IMR-90 (cell line): ENCODE data around the gene HERC6. TPM values are rescaled to one million over a fixed set of nuclear protein-coding genes. Genes with fewer than 3 reads are reported as not detected.

Source experiments
- ATAC-seq: fragments of 200-7000 bp; cut with Tn5 transposase; 2 replicates; pipeline ENCODE4 v1.9.1; 2020; ENCODE audit warnings: low read depth, mild to moderate bottlenecking, moderate library complexity
- BruUV-seq: library from RNA; stranded (reverse); fragments of 400-500 nt; replicated peaks from 2 replicates; lab custom pipeline; 2021; lab: Mats Ljungman, UMichigan
- CTCF ChIA-PET: fragments of 300-600 bp; formaldehyde crosslinking; extraction: SDS; loops from one replicate; lab custom pipeline; 2021; ENCODE audit warnings: antibody characterized with exemption; lab: Yijun Ruan, JAX
- POLR2A ChIA-PET: fragments of 300-600 bp; sonication (Branson Sonifier 250); formaldehyde crosslinking; loops from one replicate; lab custom pipeline; 2022; ENCODE audit warnings: antibody characterized with exemption; ENCODE audit not compliant: unreplicated experiment; lab: Charles Lee
- DNase-seq: peaks from one replicate; pipeline ENCODE4 v3.0.0; 2013
- H2AFZ ChIP-seq: replicated peaks from 2 replicates; pipeline ENCODE3; 2013; ENCODE audit warnings: low read length, mild to moderate bottlenecking; ENCODE audit not compliant: poor library complexity
- H2AK5ac ChIP-seq: 2 replicates; pipeline ENCODE4 v1.6.1; 2013; ENCODE audit warnings: low read depth, low read length, inconsistent platforms
- H2AK9ac ChIP-seq: replicated peaks from 2 replicates; pipeline ENCODE3; 2013; ENCODE audit warnings: mild to moderate bottlenecking, low read depth, low read length, moderate library complexity; ENCODE audit not compliant: poor library complexity
- H2BK120ac ChIP-seq: 2 replicates; pipeline ENCODE4 v1.6.1; 2013; ENCODE audit warnings: low read depth, low read length, inconsistent platforms
- H2BK15ac ChIP-seq: 3 replicates; pipeline ENCODE4 v1.6.1; 2013; ENCODE audit warnings: low read depth, low read length, inconsistent platforms
- H2BK20ac ChIP-seq: 2 replicates; pipeline ENCODE4 v1.6.1; 2013; ENCODE audit warnings: low read depth, mild to moderate bottlenecking, inconsistent platforms, low read length, moderate library complexity
- H2BK5ac ChIP-seq: 2 replicates; pipeline ENCODE4 v1.6.1; 2013; ENCODE audit warnings: mild to moderate bottlenecking, low read depth, low read length, inconsistent platforms; ENCODE audit not compliant: poor library complexity, severe bottlenecking
- H3K14ac ChIP-seq: replicated peaks from 2 replicates; pipeline ENCODE4 v1.6.1; 2013; ENCODE audit warnings: low read depth, low read length, inconsistent platforms
- H3K18ac ChIP-seq: 2 replicates; pipeline ENCODE4 v1.6.1; 2013; ENCODE audit warnings: low read depth, low read length, control low read depth
- H3K23ac ChIP-seq: 2 replicates; pipeline ENCODE4 v1.6.1; 2013; ENCODE audit warnings: low read depth, low read length, inconsistent platforms
- H3K27ac ChIP-seq: 2 replicates; pipeline ENCODE4 v1.5.1; 2013; ENCODE audit warnings: mild to moderate bottlenecking, control low read depth, low read length; ENCODE audit not compliant: insufficient read depth
- H3K27me3 ChIP-seq: 2 replicates; pipeline ENCODE4 v1.6.1; 2013; ENCODE audit warnings: low read length; ENCODE audit not compliant: control insufficient read depth, insufficient read depth
- H3K36me3 ChIP-seq: 2 replicates; pipeline ENCODE4 v1.6.1; 2013; ENCODE audit warnings: low read length, mixed read lengths; ENCODE audit not compliant: control insufficient read depth, insufficient read depth
- H3K4ac ChIP-seq: 2 replicates; pipeline ENCODE4 v1.6.1; 2013; ENCODE audit warnings: low read depth, low read length, inconsistent platforms
- H3K4me1 ChIP-seq: 2 replicates; pipeline ENCODE4 v1.6.1; 2013; ENCODE audit warnings: low read length, mixed read lengths; ENCODE audit not compliant: control insufficient read depth, insufficient read depth
- H3K4me2 ChIP-seq: 2 replicates; pipeline ENCODE4 v1.6.1; 2013; ENCODE audit warnings: low read depth, mild to moderate bottlenecking, control low read depth, low read length, moderate library complexity
- H3K4me3 ChIP-seq: 2 replicates; pipeline ENCODE4 v1.5.1; 2013; ENCODE audit warnings: low read depth, mild to moderate bottlenecking, control low read depth, low read length, moderate library complexity; ENCODE audit not compliant: insufficient read depth
- H3K56ac ChIP-seq: 2 replicates; pipeline ENCODE4 v1.6.1; 2013; ENCODE audit warnings: low read length, inconsistent platforms; ENCODE audit not compliant: insufficient read depth; ENCODE audit errors: extremely low read depth
- H3K79me1 ChIP-seq, 2 experiments: 2 replicates each; pipeline ENCODE4 v1.6.1; 2013; ENCODE audit warnings: low read length in 2 of 2, inconsistent platforms in 1 of 2, low read depth in 1 of 2
- H3K9ac ChIP-seq: 2 replicates; pipeline ENCODE4 v1.6.1; 2013; ENCODE audit warnings: low read depth, low read length, control low read depth
- H3K9me1 ChIP-seq: 2 replicates; pipeline ENCODE4 v1.6.1; 2013; ENCODE audit warnings: low read length, inconsistent platforms; ENCODE audit not compliant: insufficient read depth
- H3K9me3 ChIP-seq: 2 replicates; pipeline ENCODE4 v1.6.1; 2013; ENCODE audit warnings: low read length; ENCODE audit not compliant: control insufficient read depth, insufficient read depth
- H4K20me1 ChIP-seq: 2 replicates; pipeline ENCODE4 v1.6.1; 2013; ENCODE audit warnings: low read length, inconsistent platforms; ENCODE audit not compliant: insufficient read depth
- H4K5ac ChIP-seq: 2 replicates; pipeline ENCODE4 v1.6.1; 2013; ENCODE audit warnings: mild to moderate bottlenecking, low read depth, low read length, control low read depth
- H4K8ac ChIP-seq, 2 experiments: 2 replicates each; pipeline ENCODE4 v1.6.1; 2013; ENCODE audit warnings: low read depth in 2 of 2, low read length in 2 of 2, control low read depth in 1 of 2, inconsistent platforms in 1 of 2
- H4K91ac ChIP-seq: 2 replicates; pipeline ENCODE4 v1.6.1; 2013; ENCODE audit warnings: low read depth, low read length, inconsistent platforms; ENCODE audit not compliant: insufficient read depth
- BHLHE40 ChIP-seq: fragments of 150-350 bp; IDR thresholded peaks from 2 replicates; pipeline ENCODE4 v1.6.1; 2016; ENCODE audit warnings: mild to moderate bottlenecking, low read depth, low read length
- CEBPB ChIP-seq: IDR thresholded peaks from 2 replicates; pipeline ENCODE4 v1.6.1; 2012; ENCODE audit warnings: low read depth, low read length, improper control_type of control experiment
- ELK1 ChIP-seq: fragments of 150-350 bp; IDR thresholded peaks from 2 replicates; pipeline ENCODE4 v1.6.1; 2016; ENCODE audit warnings: low read depth, mild to moderate bottlenecking, low read length, moderate library complexity, borderline replicate concordance
- FOS ChIP-seq: fragments of 150-350 bp; IDR thresholded peaks from 2 replicates; pipeline ENCODE4 v1.6.1; 2016; ENCODE audit warnings: low read depth, low read length
- MAZ ChIP-seq: IDR thresholded peaks from 2 replicates; pipeline ENCODE4 v1.6.1; 2012; ENCODE audit warnings: low read depth, mild to moderate bottlenecking, low read length, improper control_type of control experiment, moderate library complexity, borderline replicate concordance
- MXI1 ChIP-seq: IDR thresholded peaks from 2 replicates; pipeline ENCODE4 v1.6.1; 2012; ENCODE audit warnings: low read depth, mild to moderate bottlenecking, low read length, moderate library complexity, borderline replicate concordance
- NFE2L2 ChIP-seq: fragments of 150-350 bp; IDR thresholded peaks from 2 replicates; pipeline ENCODE4 v1.6.1; 2016; ENCODE audit warnings: low read depth, mild to moderate bottlenecking, low read length
- RFX5 ChIP-seq: IDR thresholded peaks from 2 replicates; pipeline ENCODE4 v1.8.0; 2012; ENCODE audit warnings: low read depth, mild to moderate bottlenecking, low read length, moderate library complexity
- SMC3 ChIP-seq: fragments of 150-350 bp; IDR thresholded peaks from 2 replicates; pipeline ENCODE4 v1.6.1; 2016; ENCODE audit warnings: low read depth, mild to moderate bottlenecking, antibody characterized with exemption, low read length, moderate library complexity
- USF2 ChIP-seq: fragments of 150-350 bp; IDR thresholded peaks from 2 replicates; pipeline ENCODE4 v1.6.1; 2017; ENCODE audit warnings: mild to moderate bottlenecking, antibody characterized with exemption, low read length, low read depth
- WGBS, 2 experiments: methylation state at CpG; one replicate each; pipeline versions ENCODE4 v1.1.5 to v1.1.7; 2013; ENCODE audit warnings: missing lambda C conversion rate in 2 of 2; ENCODE audit not compliant: insufficient read length in 1 of 2; ENCODE audit errors: extremely low coverage in 2 of 2; 5-methylcytosine and 5-hydroxymethylcytosine counted together
- dilution Hi-C: fragments of 300-500 bp; cut with HindIII; formaldehyde crosslinking; loops from one replicate; pipeline ENCODE4 v1.14.3; 2018; ENCODE audit warnings: low sequenced_read_pairs; ENCODE audit not compliant: unreplicated experiment
- in situ Hi-C: fragments of 300-500 bp; cut with MboI; formaldehyde crosslinking; loops from 3 replicates; pipeline ENCODE4 v1.14.3; 2019; ENCODE audit warnings: low sequenced_read_pairs, inconsistent platforms, mixed read lengths
- intact Hi-C: fragments of 100-400 bp; cut with micrococcal nuclease; formaldehyde crosslinking; loops from 2 replicates; pipeline ENCODE4 v1.10.0; 2022
- polyA plus RNA-seq, 3 experiments: library from polyadenylated mRNA; depleted of rRNA; stranded (reverse); fragments of >200 nt; gene quantifications; 2 replicates each; pipeline ENCODE4 v1.2.3, GENCODE V29; 2012; ENCODE audit warnings: low replicate concordance in 1 of 3
- total RNA-seq: library from RNA; depleted of rRNA; stranded (reverse); fragments of >200 nt; gene quantifications from 2 replicates; pipeline ENCODE4 v1.2.3, GENCODE V29; 2012
- TF ChIP-seq, protein P1 (sequence below): conservative IDR thresholded peaks from 2 replicates; pipeline ENCODE4 v1.5.1; 2012; ENCODE audit warnings: mild to moderate bottlenecking, low read depth, low read length, improper control_type of control experiment

The HERC6 gene
- total and polyA plus RNA-seq, 2 of the 4 experiments (the other 2 are of a cell fraction), result 0.53 to 1.6 TPM

DNA sequence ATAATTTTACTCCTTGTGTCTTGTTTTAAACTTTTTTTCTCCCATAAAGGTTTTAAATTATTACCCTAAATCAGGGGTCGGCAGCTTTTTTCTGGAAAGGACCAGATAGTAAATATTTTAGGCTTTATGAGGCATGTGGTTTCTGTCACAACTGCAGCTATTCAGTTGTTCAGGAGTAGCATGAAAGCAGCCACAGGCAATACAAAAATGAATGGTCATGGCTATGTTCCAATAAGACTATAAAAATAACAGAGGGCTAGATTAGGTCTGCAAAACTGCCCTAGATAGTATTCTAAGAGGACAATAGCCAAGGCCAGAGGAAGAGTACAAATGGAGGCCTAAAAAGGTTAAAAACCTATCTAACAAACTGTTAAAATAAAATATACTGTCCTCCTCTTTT lies 102.9 kb downstream of the HERC6 start:
- dilution Hi-C loops (no loop called here), intact Hi-C loops (no loop called here), in situ Hi-C loops (no loop called here)
- Histone ChIP-seq H3K79me1 (no peaks in the 10 kb centered on the region), H3K14ac (no peak overlapping the region), H2BK15ac (no peak overlapping the region), H2AK5ac (no peak overlapping the region), H3K4me3 (no peak overlapping the region), H2AFZ (no peak overlapping the region), H3K27me3 (peaks cover 4% of the 10 kb centered on the region), H2AK9ac (no peak overlapping the region), H3K36me3 (no peaks in the 10 kb centered on the region), H3K23ac (no peak overlapping the region), H2BK5ac (no peak overlapping the region), H4K91ac (no peak overlapping the region), H4K8ac (no peak overlapping the region), H4K5ac (no peak overlapping the region), H3K4me1 (no peaks in the 10 kb centered on the region), H3K4ac (no peak overlapping the region), H3K27ac (no peak overlapping the region), H2BK120ac (no peak overlapping the region), H3K18ac (no peak overlapping the region), H3K9ac (no peak overlapping the region), H2BK20ac (no peak overlapping the region), H3K56ac (no peak overlapping the region), H3K9me3 (no peaks in the 10 kb centered on the region), H3K9me1 (no peaks in the 10 kb centered on the region), H4K20me1 (no peaks in the 10 kb centered on the region), H3K4me2 (no peak overlapping the region)
- TF ChIP-seq, protein P1, sequence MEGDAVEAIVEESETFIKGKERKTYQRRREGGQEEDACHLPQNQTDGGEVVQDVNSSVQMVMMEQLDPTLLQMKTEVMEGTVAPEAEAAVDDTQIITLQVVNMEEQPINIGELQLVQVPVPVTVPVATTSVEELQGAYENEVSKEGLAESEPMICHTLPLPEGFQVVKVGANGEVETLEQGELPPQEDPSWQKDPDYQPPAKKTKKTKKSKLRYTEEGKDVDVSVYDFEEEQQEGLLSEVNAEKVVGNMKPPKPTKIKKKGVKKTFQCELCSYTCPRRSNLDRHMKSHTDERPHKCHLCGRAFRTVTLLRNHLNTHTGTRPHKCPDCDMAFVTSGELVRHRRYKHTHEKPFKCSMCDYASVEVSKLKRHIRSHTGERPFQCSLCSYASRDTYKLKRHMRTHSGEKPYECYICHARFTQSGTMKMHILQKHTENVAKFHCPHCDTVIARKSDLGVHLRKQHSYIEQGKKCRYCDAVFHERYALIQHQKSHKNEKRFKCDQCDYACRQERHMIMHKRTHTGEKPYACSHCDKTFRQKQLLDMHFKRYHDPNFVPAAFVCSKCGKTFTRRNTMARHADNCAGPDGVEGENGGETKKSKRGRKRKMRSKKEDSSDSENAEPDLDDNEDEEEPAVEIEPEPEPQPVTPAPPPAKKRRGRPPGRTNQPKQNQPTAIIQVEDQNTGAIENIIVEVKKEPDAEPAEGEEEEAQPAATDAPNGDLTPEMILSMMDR, result no peak
- TF ChIP-seq MXI1, result no peak
- no peak for TF ChIP-seq NFE2L2
- no peak for TF ChIP-seq RFX5
- TF ChIP-seq MAZ, result no peak
- no peak for TF ChIP-seq FOS
- no peak for TF ChIP-seq BHLHE40
- TF ChIP-seq CEBPB, result no peak
- no peak for TF ChIP-seq USF2
- TF ChIP-seq ELK1, result no peak
- TF ChIP-seq SMC3, result no peak
- no CpG with 5 or more reads among the region's 1 CpG for WGBS, 2 experiments
- no TSS peak for BruUV-seq
- DNase-seq, result no peak
- CTCF ChIA-PET, result interaction anchor here (0.6 kb wide), 1 partner anchor 32 kb away, joined by 3 read pairs; no protein-coding TSS in a partner anchor
- POLR2A ChIA-PET, result no interaction called here
- ATAC-seq, result no peak
